Fibroblast of villous mesenchyme (primary cell): ENCODE data around the gene AGBL4. TPM values are rescaled to one million over a fixed set of nuclear protein-coding genes. Genes with fewer than 3 reads are reported as not detected.
"Not testable (repeated sequence)": the region's sequence is repeated elsewhere in the genome, so short reads cannot be mapped to it uniquely, and the experiment has no call there.

Experiments used
- DNase-seq: peaks from one replicate; pipeline ENCODE4 v3.0.0-alpha.2; 2010; ENCODE audit warnings: low read depth
- H3K4me3 ChIP-seq: 2 replicates; pipeline ENCODE4 v1.5.1; 2011; ENCODE audit warnings: low read depth, mild to moderate bottlenecking, low read length
- CTCF ChIP-seq: IDR thresholded peaks from 2 replicates; pipeline ENCODE4 v1.5.1; 2012; ENCODE audit warnings: low read depth, mild to moderate bottlenecking, low read length; ENCODE audit not compliant: insufficient read depth
- total RNA-seq: library from RNA; depleted of rRNA; stranded (reverse); fragments of >200 nt; gene quantifications from 2 replicates; pipeline ENCODE4 v1.2.3, GENCODE V29; 2012

AGBL4 gene
- total RNA-seq, 1 donor, result not detected

GRCh38 chr1:48523558-48523957 lies 1500.2 kb downstream of the AGBL4 start:
- no peak overlapping the region for H3K4me3 ChIP-seq
- no peak for DNase-seq
- TF ChIP-seq CTCF, result no peak

- H3K4me3 ChIP-seq, DNase-seq: not testable (repeated sequence)
Measured at GRCh38 chr1:48519896-48520295, 1503.9 kb downstream of the AGBL4 start.

GRCh38 chr1:48506870-48507269 lies 1516.9 kb downstream of the AGBL4 start:
- no peak overlapping the region for H3K4me3 ChIP-seq
- DNase-seq, result no peak
- no peak for TF ChIP-seq CTCF

- TF ChIP-seq CTCF, result no peak
- DNase-seq, result no peak
- no peak overlapping the region for H3K4me3 ChIP-seq
Measured at GRCh38 chr1:48500541-48501450, 1523.0 kb downstream of the AGBL4 start.

- TF ChIP-seq CTCF, result no peak
- no peak overlapping the region for H3K4me3 ChIP-seq
- no peak for DNase-seq
Measured at GRCh38 chr1:48499211-48499735, 1524.5 kb downstream of the AGBL4 start.

- TF ChIP-seq CTCF, result peak; percentile 96
- no peak overlapping the region for H3K4me3 ChIP-seq
- DNase-seq, result peak; percentile 71
Measured at GRCh38 chr1:48498096-48498791, 1525.5 kb downstream of the AGBL4 start.

GRCh38 chr1:48495911-48496310 lies 1527.8 kb downstream of the AGBL4 start:
- no peak for DNase-seq
- H3K4me3 ChIP-seq, result no peak overlapping the region
- TF ChIP-seq CTCF, result no peak
